GM19468 (cell line): ENCODE measurements around the gene CCDC88C.

Source experiments
- ATAC-seq: cut with Tn5 transposase; IDR thresholded peaks from one replicate; pipeline ENCODE4 v1.9.1; 2021; ENCODE audit warnings: mild to moderate bottlenecking, moderate library complexity, moderate number of reproducible peaks; ENCODE audit not compliant: unreplicated experiment; ENCODE audit errors: extremely low read depth

The CCDC88C gene

GRCh38 chr14:91368776-91369416 lies 48.7 kb downstream of the CCDC88C start:
- ATAC-seq: no peak

GRCh38 chr14:91367173-91368171 lies 50.1 kb downstream of the CCDC88C start:
- peak; percentile 82 for ATAC-seq

- ATAC-seq: no peak
Measured at GRCh38 chr14:91366749-91367148, 50.9 kb downstream of the CCDC88C start.

- ATAC-seq: no peak
Measured at GRCh38 chr14:91365552-91365951, 52.1 kb downstream of the CCDC88C start.

DNA sequence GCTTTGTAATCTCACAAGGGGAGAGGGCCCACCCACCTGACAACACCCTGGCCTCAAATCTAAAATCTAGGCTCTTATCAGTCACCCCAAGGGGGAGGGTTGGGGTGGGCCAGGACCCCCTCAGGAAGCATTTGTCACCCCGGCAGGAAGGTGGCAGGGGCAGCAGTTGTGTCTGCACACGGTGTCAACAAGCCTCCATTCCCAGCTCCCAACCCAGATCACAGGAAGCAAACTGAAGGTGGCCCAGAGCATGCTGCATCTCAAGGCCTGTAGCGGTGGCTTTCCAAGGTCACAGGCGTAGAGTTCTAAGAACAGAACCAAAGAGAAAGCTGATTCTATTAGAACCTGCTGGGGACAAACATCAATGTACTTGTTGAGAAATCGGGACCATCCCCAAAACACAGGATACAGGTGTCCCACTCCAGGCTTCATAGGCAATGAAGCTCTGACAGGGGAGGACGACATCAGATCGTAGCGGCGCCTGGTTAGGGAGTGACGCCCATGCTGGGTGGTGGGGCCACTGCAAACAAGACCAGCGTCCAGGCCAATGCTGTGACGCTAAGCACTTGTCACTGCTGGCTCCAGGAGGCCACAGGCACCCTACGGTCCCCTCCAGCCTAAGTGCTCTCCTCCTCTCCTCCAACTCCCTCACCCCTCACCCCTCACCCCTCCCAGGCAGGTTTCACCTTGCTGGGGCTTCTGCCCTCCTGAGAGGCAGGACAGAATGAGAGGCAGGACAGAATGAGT lies 52.9 kb downstream of the CCDC88C start:
- ATAC-seq: no peak

GRCh38 chr14:91363776-91364523 lies 53.7 kb downstream of the CCDC88C start:
- ATAC-seq: peak; percentile 21

DNA sequence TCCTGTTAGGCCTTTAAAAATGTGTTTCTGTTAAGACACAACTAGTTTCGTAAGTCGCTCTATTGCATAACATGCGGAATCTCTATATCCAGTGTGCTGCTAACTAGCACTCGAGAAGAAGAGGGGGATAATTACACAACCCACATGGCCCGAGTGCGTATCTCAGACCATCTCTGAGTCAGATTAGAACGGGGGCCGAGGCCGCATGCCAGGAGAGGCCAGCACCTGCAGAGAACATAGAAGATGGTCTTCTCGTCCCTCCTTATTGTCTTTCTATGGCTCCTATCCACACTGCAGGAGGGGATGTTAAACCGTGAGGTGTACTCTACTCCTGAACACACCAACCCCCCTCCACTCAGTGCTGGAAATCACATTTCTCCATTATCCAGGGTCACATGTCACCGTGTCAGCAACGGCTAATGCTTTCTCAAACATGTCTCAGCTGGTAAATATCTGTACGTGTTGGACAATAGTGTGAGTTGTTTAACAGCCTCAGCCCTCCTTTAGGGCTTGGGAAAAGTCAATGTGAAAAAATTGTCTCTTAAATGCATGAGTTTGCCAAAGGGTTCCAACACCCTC lies 56.3 kb downstream of the CCDC88C start:
- ATAC-seq: no peak

- no peak for ATAC-seq
Measured at GRCh38 chr14:91360490-91361232, 57.0 kb downstream of the CCDC88C start.

DNA sequence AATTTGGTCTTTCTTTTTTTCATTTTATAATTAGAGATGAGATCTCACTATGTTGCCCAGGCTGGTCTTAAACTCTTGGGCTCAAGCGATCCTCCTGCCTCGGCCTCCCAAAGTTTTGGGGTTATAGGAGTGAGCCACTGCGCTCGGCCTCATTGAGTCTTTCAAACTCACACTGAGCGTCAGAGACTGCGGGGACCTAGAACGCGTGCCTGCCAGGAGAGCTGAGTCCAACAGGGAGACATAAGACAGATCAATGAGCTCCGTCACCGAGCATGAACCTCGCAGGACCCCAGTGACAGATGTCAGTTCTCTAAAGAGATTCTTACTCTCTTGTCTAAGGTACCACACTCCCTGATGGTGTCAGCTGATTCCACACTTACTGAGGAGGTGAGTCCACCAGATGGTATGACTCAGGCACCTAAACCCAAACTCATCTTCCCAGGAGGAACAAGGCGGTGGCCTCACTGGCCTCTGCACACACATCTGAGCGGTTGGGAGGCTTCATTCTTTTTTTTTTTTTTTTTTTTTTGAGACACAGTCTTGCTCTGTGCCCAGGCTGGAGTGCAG lies 58.9 kb downstream of the CCDC88C start:
- ATAC-seq: no peak

DNA sequence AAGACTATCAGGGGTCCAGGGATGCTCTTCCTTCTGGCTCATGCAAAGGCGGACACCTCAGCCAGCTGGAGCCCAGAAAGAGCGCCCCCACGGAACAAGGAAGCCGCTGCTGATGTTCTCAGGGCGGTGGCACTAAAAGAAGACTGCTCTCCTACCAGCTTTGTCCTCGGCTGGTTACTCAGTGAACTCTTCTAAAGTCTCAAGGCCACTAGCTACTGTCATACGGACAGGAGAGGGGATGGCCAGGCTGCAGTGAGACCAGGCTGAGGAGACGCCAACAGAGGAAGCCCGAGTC lies 59.6 kb downstream of the CCDC88C start:
- ATAC-seq: no peak

DNA sequence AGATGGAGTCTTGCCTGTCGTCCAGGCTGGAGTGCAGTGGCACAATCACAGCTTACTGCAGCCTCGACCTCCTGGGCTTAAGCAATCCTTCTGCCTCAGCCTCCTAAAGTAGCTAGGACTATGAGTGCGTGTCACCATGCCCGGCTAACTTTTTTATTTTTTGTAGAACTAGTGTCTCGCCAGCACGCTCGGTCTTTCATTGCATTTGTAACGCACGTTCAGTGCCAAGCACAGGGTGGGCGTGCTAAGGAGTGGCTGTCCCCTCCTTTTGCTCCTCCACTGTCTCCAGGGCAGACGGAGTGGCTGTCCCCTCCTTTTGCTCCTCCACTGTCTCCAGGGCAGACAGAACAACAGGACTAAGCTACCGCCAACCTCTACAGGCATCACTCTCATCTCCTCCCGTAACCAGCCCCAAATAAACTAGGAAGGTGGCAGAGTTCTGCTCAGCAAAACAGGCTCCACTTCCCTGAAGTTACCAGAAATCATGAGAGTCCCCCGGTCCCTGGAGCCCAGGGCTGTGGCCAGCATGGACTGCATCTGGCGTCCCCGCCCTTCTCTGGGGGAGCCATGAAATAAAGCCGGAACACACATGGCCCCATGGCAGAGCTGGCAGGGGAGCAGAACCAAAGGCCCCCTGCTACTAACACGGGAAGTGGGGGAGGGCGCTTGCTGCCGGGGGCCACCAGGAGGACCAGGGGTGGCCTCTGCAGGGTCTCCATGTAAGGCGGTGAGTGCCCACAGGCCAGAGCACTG lies 60.2 kb downstream of the CCDC88C start:
- ATAC-seq: no peak

GRCh38 chr14:91356181-91356763 lies 61.3 kb downstream of the CCDC88C start:
- no peak for ATAC-seq

DNA sequence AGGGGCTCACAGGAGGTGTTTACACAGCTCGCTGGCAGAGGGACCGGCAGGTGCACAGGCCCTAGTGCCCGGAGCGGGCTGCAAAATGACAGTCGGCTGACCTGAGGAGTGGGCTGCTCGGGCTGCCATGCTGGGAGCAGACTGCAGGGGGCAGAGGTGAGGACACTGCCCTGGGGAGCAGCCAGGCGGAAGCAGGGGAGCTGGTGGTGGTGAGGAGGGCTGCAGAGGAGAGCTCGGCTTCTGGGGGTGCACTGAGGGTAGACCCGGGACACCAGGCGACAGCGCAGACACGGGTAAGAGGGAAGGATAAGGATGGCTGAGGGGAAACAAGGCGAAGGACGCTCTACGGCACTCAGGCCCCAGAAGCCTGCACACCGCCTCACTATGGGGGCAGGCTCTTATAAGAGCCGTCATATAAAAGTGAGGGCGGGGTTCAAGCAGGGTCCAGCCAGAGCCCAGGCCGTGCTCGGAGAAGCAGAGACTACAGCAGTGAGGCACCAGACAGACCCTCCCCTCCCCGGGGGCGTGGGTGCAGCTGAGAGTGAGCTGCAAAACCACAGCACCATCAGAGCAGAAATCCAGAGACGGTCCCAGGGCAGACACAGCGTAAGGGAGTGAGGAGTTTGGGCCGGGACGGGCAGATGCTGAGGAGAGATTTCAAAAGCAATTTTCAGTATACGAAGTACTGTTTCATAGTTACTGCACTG lies 62.5 kb downstream of the CCDC88C start:
- no peak for ATAC-seq

GRCh38 chr14:91354221-91354916 lies 63.3 kb downstream of the CCDC88C start:
- ATAC-seq: no peak

DNA sequence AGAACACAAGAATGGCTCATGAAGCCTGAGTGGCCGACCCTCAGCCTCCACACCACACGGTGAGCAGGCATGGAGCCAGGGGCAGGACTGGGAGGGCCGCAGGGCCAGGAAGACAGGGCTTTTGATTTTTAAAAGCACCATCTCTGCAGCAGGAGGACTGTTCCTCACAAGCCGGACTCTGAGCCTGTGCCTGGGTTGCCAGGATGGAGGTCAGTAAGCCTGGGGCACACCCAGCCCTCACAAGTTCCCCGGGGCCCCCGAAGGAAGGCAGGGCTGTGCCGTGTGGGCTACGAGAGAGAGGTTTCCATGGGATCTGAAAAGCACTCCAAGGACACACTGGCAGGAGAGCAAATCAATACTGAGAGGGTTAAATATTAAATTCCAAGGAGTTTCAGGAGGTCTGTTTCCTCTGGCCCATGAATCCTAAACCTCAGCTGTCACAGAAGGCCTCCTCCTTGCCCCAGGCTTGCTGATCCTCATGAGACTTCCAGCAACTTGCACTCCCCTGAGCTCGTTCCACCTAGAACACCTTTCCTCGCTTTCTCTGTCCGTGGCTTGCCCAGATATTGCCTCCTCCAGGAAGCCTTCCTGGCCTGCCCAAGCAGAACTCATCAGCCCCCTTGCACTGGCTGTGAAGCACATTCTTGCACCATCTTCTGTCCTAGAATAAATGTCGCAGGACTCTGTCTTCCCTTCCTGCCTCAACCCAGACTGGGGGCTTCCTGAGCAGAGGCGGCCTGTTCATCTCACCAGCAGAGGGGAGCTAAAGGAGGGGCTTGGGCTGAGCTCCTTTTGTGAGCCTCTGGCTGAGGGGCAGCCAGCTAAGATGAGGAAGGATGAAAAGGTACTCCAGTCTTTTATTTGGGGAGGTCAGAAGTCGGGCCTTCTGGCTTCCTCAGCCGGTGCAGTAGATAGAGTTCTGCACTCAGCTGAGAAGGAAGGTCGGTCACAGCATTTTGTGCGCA lies 64.6 kb downstream of the CCDC88C start:
- no peak for ATAC-seq

DNA sequence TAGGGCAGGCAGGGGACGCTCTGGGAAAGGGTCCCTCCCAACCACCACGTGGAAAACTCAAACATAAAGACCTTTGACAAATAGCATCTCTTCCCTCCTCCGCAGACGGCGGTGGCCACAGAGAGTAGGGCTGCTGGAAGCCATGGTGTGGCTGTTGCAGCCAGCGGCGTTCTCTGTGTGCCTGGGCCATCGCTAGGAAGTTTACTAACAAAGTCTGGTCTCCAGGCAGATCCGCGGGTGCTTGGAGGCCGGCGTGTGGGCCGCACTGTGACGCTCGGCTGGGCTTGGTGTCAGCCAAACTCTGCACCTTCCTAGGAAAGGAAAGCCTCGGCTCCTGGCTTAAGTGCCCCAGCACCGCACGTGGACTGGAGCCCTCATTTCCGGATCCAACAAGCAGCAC lies 65.6 kb downstream of the CCDC88C start:
- no peak for ATAC-seq
